ENCODE data around the gene CCDC106. TPM values are rescaled to one million over a fixed set of nuclear protein-coding genes. Genes with fewer than 3 reads are reported as not detected.

CCDC106 gene
- total RNA-seq, 4 donors from 2014 or later, result 1.8 to 24.1 (median 8.4) TPM

DNA sequence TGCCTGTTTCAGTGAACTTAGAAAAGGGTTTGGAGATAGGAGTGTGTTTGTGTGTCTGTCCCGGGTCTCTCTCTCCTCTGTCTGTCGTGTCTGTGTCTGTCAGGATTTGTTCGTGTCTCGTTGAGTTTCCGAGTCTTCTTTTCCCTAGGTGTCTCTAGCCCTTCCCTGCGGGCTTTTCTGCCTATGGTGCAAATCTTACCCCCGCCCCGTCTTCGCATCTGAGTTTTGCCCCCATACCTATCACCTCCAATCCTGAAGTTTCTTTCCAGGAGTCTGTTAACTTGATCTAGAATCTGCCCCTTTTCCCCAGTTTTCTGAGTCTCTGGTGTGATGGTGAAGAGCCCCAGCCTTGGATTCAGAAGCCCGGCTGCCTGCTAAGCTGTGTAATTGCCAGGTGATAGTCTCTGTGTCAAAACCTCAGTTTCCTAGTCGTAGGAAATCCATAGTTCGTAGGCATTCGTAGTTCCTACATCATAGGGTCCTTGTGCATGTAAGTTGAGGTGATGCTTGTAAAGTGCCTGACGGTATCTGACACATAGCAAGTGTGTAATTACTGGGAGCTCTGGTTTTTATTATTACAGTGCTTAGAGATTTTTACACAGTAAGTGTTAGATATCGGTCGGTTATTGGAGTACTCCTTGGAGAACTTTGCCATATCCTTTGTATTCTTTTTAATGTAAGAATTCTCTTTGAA is 27.8 kb downstream of the CCDC106 start:
- TF ChIP-seq, protein P1, sequence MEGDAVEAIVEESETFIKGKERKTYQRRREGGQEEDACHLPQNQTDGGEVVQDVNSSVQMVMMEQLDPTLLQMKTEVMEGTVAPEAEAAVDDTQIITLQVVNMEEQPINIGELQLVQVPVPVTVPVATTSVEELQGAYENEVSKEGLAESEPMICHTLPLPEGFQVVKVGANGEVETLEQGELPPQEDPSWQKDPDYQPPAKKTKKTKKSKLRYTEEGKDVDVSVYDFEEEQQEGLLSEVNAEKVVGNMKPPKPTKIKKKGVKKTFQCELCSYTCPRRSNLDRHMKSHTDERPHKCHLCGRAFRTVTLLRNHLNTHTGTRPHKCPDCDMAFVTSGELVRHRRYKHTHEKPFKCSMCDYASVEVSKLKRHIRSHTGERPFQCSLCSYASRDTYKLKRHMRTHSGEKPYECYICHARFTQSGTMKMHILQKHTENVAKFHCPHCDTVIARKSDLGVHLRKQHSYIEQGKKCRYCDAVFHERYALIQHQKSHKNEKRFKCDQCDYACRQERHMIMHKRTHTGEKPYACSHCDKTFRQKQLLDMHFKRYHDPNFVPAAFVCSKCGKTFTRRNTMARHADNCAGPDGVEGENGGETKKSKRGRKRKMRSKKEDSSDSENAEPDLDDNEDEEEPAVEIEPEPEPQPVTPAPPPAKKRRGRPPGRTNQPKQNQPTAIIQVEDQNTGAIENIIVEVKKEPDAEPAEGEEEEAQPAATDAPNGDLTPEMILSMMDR (IDR thresholded peaks at IDR 0.05; ENCODE audit: low read depth), result no peak

- TF ChIP-seq, protein P1 (IDR thresholded peaks at IDR 0.05; ENCODE audit: low read depth), result no peak
These were observed 28.4 kb downstream of the CCDC106 start for GRCh38 chr19:55676383-55676782.

DNA sequence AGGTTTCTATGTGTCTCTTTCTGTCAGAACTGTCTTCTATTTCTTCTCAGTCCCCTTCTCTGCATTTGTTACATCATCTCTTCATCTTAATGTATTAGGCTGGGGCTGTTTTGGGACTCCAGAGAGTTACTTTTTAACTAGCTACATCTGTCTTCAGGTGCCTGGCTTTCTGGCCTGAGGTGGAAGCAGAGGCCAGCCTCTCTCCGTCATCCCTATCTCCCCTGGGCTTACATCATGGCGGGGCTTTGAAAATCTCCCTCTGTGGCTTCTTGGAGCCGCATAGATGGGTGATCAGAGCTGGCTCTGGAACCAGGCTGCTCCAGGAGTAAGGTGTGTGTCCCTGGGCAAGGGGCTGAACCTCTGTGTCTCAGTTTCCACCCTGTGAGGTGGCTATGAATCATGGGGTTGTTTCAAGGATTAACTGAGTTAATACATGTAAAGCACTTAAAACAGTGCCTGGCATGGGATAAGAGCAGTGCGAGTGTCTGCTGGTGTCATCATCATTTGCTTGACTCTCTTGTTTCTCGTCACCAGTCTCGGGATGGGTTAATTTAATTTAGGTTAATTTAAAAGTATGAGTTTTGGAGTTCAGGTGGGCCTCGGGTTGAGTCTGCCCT is 29.0 kb downstream of the CCDC106 start:
- TF ChIP-seq, protein P1 (IDR thresholded peaks at IDR 0.05; ENCODE audit: low read depth), result no peak

- TF ChIP-seq, protein P1 (IDR thresholded peaks at IDR 0.05; ENCODE audit: low read depth), result no peak
These were observed 29.6 kb downstream of the CCDC106 start for GRCh38 chr19:55677572-55678028.

GRCh38 chr19:55678121-55678671 is 30.2 kb downstream of the CCDC106 start:
- TF ChIP-seq, protein P1 (IDR thresholded peaks at IDR 0.05; ENCODE audit: low read depth), result no peak

DNA sequence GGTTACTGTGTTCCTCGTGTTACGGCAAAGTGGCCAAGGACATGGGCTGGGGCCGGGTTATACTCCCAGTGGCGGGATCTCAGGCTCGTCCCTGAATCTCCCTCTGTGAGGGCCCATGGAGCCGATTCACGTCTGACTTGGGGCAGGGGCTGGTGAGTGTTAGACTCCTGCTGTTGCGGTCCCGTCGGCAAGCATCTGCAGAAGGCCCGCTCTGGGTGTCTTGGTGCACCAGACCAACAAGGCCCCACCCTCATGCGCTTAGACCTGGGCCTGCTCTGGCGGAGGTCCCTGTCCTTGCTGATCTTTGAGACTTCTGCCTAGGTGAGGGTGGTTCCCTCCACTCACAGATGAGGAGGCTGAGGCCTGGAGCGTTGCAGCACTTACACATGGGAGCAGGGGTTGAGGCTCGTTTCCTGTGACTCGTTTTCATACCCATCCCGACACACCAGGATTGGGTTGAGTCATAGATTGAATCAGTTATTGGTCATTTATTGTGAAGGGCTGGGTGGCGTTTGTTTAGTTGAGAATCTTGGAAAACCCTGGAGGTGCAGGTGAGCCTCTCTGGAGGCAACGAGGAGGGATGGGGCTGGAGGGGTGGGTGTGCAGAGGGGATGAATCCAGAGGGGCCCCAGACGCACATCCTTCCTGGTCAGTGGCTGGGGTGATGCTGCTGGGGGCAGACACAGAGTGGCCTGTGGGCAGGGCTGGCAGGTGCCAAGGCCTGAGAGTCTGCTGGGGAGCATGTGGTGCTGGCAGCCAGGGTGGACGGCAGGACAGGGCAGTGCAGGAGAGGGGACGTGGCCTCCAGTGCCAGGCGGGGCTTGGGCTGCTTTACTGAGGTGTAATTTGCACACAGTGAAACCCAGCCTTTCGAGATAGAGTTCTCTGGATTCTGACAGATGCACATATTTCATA is 31.6 kb downstream of the CCDC106 start:
- TF ChIP-seq, protein P1 (IDR thresholded peaks at IDR 0.05; ENCODE audit: low read depth), result no peak

Measured in subcutaneous adipose tissue (tissue), 4 donors.